PFSK-1 (cell line): ENCODE measurements around the gene INSL3.

ENCODE experiments used
- FOXP2 ChIP-seq: optimal IDR thresholded peaks from 2 replicates; pipeline ENCODE3; 2011; ENCODE audit warnings: borderline replicate concordance, control low read depth, inconsistent platforms; ENCODE audit not compliant: insufficient read depth; ENCODE audit errors: extremely low read length, extremely low read depth
- POLR2AphosphoS5 ChIP-seq: IDR thresholded peaks from 2 replicates; pipeline ENCODE4 v1.6.1; 2012; ENCODE audit warnings: low read depth, mild to moderate bottlenecking, control low read depth, low read length, moderate library complexity
- SIN3A ChIP-seq: IDR thresholded peaks from 2 replicates; pipeline ENCODE4 v1.6.1; 2012; ENCODE audit warnings: mild to moderate bottlenecking, low read length, moderate library complexity, borderline replicate concordance; ENCODE audit not compliant: insufficient read depth
- TAF1 ChIP-seq: IDR thresholded peaks from 2 replicates; pipeline ENCODE4 v1.6.1; 2012; ENCODE audit warnings: low read length, control low read depth, borderline replicate concordance; ENCODE audit not compliant: insufficient read depth
- TF ChIP-seq, protein P1 (sequence below), 2 experiments: IDR thresholded peaks; 2 replicates each; pipeline versions ENCODE4 v1.6.1 to v1.8.0; 2011 to 2012; ENCODE audit warnings: low read depth in 2 of 2, low read length in 2 of 2, control low read depth in 1 of 2, inconsistent platforms in 1 of 2, mild to moderate bottlenecking in 1 of 2, moderate library complexity in 1 of 2; ENCODE audit not compliant: insufficient read depth in 1 of 2

INSL3 gene

DNA sequence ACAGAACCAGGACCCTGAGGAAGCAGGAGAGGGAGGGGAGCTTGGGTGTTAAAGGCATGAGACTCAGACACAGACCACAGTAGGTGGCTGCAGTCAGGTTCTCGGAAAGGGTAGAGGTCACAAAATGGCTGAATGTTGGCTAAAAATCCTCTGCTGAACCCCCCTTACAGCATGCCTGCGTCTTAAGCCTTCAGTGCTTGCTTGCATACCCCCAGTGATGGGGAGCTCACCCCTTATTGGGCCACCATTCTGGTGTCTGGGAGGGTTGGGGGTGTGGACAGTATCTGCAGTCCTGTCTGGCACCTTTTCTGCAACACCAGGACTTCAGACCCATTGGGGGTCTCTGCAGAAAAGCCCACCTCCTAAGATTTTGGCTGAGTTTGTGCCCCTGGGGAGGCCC lies 40.5 kb downstream of the INSL3 start:
- TF ChIP-seq TAF1 (no peak), POLR2AphosphoS5 (no peak), FOXP2 (no peak), SIN3A (no peak)
- TF ChIP-seq, protein P1, sequence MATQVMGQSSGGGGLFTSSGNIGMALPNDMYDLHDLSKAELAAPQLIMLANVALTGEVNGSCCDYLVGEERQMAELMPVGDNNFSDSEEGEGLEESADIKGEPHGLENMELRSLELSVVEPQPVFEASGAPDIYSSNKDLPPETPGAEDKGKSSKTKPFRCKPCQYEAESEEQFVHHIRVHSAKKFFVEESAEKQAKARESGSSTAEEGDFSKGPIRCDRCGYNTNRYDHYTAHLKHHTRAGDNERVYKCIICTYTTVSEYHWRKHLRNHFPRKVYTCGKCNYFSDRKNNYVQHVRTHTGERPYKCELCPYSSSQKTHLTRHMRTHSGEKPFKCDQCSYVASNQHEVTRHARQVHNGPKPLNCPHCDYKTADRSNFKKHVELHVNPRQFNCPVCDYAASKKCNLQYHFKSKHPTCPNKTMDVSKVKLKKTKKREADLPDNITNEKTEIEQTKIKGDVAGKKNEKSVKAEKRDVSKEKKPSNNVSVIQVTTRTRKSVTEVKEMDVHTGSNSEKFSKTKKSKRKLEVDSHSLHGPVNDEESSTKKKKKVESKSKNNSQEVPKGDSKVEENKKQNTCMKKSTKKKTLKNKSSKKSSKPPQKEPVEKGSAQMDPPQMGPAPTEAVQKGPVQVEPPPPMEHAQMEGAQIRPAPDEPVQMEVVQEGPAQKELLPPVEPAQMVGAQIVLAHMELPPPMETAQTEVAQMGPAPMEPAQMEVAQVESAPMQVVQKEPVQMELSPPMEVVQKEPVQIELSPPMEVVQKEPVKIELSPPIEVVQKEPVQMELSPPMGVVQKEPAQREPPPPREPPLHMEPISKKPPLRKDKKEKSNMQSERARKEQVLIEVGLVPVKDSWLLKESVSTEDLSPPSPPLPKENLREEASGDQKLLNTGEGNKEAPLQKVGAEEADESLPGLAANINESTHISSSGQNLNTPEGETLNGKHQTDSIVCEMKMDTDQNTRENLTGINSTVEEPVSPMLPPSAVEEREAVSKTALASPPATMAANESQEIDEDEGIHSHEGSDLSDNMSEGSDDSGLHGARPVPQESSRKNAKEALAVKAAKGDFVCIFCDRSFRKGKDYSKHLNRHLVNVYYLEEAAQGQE (IDR thresholded peaks at IDR 0.05; ENCODE audit: insufficient read depth in 1 of 2, low read depth in 2 of 2, low read length in 2 of 2): no peak

DNA sequence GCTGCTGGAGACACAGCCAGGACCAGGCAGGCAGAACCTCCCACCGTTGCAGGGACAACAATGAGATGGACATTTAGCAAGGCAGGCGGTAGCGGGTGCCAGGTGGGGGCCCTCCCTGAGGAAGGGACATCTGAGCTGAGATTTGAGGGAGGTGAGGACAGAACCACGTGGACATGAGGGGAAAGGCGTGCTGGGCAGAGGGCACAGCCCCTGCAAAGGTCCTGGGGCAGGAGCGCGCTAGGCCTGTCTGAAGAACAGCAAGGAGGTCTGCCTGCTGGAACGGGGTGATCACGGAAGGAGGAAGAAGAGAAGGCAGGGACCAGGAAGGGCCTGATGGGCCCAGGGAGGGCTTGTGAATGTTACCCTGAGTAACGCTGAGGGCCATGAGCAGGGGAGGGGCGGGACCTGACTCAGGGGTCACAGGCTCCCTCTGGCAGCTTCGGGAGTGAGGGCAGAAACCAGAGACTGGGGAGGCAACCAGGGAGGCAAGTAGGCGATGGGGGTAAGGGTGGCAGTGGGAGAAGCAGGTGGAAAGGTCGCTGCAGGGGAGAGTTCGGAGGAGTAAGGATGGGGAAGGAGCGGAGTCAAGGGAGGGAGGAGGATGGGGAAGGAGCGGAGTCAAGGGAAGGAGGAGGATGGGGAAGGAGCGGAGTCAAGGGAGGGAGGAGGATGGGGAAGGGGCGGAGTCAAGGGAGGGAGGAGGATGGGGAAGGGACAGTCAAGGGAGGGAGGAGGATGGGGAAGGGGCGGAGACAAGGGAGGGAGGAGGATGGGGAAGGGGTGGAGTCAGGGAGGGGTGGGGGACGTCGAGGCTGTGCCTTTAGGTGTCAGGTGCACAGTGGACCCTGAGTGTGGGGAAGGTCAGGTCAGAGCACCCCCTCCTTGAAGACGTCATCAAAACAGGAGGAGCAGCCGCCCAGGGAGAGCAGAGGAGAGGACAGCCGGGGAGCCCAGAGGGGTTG lies 42.1 kb downstream of the INSL3 start:
- TF ChIP-seq TAF1 (no peak), FOXP2 (no peak), SIN3A (no peak), POLR2AphosphoS5 (no peak)
- TF ChIP-seq, protein P1 (IDR thresholded peaks at IDR 0.05; ENCODE audit: insufficient read depth in 1 of 2, low read depth in 2 of 2, low read length in 2 of 2): no peak

DNA sequence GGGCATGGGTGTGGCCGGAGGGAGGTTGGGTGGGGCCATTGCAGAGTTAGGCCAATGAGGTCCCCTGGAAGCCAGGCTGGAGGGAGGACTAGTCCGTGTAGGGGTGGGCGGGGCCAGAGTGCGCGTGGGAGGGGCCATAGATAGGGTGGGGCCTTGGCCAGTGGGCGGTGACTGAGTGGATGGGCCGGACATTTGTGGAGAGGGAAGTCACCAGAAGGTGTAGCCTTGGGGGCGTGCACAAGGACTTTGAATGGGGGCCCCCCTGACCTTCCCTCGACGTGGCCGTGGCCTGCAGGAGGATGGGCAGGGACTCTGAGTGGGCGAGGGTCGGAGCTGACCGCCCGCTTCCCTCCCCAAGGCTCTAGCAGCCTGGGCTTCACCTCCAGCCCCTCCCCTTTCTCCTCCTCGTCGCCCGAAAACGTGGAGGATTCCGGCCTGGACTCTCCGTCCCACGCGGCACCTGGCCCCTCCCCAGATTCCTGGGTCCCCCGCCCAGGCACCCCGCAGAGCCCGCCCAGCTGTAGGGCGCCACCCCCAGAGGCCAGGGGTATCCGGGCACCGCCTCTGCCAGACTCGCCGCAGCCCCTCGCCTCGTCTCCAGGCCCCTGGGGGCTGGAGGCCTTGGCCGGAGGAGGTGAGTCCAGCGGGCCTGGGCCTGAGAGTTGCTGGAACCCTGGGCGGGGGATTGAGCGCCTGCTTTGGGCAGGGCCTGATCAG lies 42.9 kb downstream of the INSL3 start:
- no peak for TF ChIP-seq TAF1
- no peak for TF ChIP-seq FOXP2
- no peak for TF ChIP-seq POLR2AphosphoS5
- TF ChIP-seq SIN3A: no peak
- TF ChIP-seq, protein P1 (IDR thresholded peaks at IDR 0.05; ENCODE audit: insufficient read depth in 1 of 2, low read depth in 2 of 2, low read length in 2 of 2): no peak

DNA sequence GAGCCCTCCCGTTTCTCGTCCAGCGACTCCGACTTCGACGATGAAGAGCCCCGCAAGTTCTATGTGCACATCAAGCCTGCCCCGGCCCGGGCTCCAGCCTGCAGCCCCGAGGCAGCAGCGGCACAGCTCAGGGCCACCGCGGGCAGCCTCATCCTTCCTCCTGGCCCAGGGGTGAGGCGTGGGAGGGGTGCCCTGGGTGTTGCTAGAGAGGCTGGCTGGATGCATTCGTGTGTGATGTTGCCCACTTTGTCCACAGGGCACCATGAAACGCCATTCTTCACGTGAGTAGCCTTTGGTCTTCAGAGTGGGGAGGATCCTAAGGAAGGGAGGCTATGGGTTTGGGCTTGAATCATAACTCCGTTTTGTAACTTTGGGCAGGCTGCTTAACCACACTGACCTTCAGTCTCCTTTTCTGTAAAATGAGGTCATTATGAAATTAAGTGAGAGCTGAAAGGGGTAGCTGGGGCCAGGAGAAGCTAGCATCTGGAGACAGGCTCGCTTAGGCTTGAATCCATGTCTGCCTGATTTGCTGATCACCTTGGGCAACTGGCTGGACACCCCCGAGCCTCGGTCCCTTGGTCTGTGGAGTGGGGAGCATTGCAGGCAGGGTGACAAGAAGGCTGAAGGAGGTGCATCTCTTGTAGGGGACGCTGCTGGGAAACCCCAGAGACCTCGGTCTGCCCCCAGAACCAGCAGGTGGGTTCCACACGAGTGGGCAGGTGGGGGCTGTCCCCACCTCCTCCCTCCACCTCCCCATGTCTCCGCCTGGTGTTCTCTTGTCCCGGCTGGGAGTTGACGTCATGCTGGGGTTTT lies 45.1 kb downstream of the INSL3 start:
- TF ChIP-seq FOXP2: no peak
- TF ChIP-seq POLR2AphosphoS5: no peak
- TF ChIP-seq TAF1: no peak
- no peak for TF ChIP-seq SIN3A
- TF ChIP-seq, protein P1 (IDR thresholded peaks at IDR 0.05; ENCODE audit: insufficient read depth in 1 of 2, low read depth in 2 of 2, low read length in 2 of 2): no peak
